Endodermal cell (in vitro differentiated cells): ENCODE data around the gene NLRP2B. TPM values are rescaled to one million over a fixed set of nuclear protein-coding genes. Genes with fewer than 3 reads are reported as not detected.

Experiments used
- DNase-seq: peaks from one replicate; pipeline ENCODE4 v3.0.0-alpha.2; 2017
- H3K27ac ChIP-seq: 2 replicates; pipeline ENCODE4 v1.5.1; 2013; ENCODE audit warnings: mild to moderate bottlenecking, low read depth, low read length, moderate library complexity
- H3K27me3 ChIP-seq: 2 replicates; pipeline ENCODE4 v1.6.1; 2013; ENCODE audit warnings: mild to moderate bottlenecking, low read length, moderate library complexity; ENCODE audit not compliant: insufficient read depth, control insufficient read depth, poor library complexity, severe bottlenecking
- H3K36me3 ChIP-seq: 2 replicates; pipeline ENCODE4 v1.7.0; 2013; ENCODE audit warnings: mild to moderate bottlenecking, low read length, moderate library complexity; ENCODE audit not compliant: control insufficient read depth, insufficient read depth
- H3K4me1 ChIP-seq: one replicate; pipeline ENCODE4 v1.7.0; 2013; ENCODE audit warnings: low read length; ENCODE audit not compliant: control insufficient read depth, insufficient read depth
- H3K4me3 ChIP-seq: 2 replicates; pipeline ENCODE4 v1.5.1; 2013; ENCODE audit warnings: mild to moderate bottlenecking, low read length, moderate library complexity
- H3K9ac ChIP-seq: 2 replicates; pipeline ENCODE4 v1.6.1; 2013; ENCODE audit warnings: mild to moderate bottlenecking, low read length, moderate library complexity; ENCODE audit not compliant: poor library complexity, severe bottlenecking; ENCODE audit errors: extremely low read depth
- H3K9me3 ChIP-seq: 2 replicates; pipeline ENCODE4 v1.6.1; 2013; ENCODE audit warnings: mild to moderate bottlenecking, low read length, moderate library complexity; ENCODE audit not compliant: control insufficient read depth
- H3K27ac Mint-ChIP-seq: 2 replicates; pipeline ENCODE4 v1.8.0; 2020; ENCODE audit warnings: mixed read lengths
- H3K27me3 Mint-ChIP-seq: 2 replicates; pipeline ENCODE4 v1.8.0; 2021; ENCODE audit warnings: mild to moderate bottlenecking, mixed read lengths; ENCODE audit not compliant: insufficient read depth
- H3K36me3 Mint-ChIP-seq: 2 replicates; pipeline ENCODE4 v1.8.0; 2020; ENCODE audit warnings: low read depth, mixed read lengths
- H3K4me1 Mint-ChIP-seq: 2 replicates; pipeline ENCODE4 v1.8.0; 2020; ENCODE audit warnings: mixed read lengths
- H3K4me3 Mint-ChIP-seq: 2 replicates; pipeline ENCODE4 v1.8.0; 2020; ENCODE audit warnings: mild to moderate bottlenecking, moderate library complexity, mixed read lengths
- H3K9me3 Mint-ChIP-seq: 2 replicates; pipeline ENCODE4 v1.8.0; 2020; ENCODE audit warnings: mild to moderate bottlenecking, mixed read lengths
- CTCF ChIP-seq: fragments of 200-600 bp; sonication (generic); conservative IDR thresholded peaks from 2 replicates; pipeline ENCODE4 v1.5.0; 2021; ENCODE audit warnings: antibody characterized with exemption, mild to moderate bottlenecking
- WGBS, 2 experiments: methylation state at CpG; one replicate each; pipeline versions ENCODE4 v1.1.5 to v1.1.7; 2013; ENCODE audit warnings: missing lambda C conversion rate in 2 of 2, mixed read lengths in 1 of 2; ENCODE audit not compliant: insufficient coverage in 1 of 2, insufficient read length in 1 of 2; 5-methylcytosine and 5-hydroxymethylcytosine counted together
- total RNA-seq, 2 donors: library from RNA; stranded (reverse); fragmentation: NEBNext Ultra II Directional in 1 of 2; extraction: Animal tissue kit (Norgen Biotek cat#: 25700) in 1 of 2; gene quantifications; 2 replicates in 1 of 2; 3 replicates in 1 of 2; pipeline ENCODE4 v1.2.1, GENCODE V29; 2021

The NLRP2B gene
- total RNA-seq, 2 donors from 2014 or later: not detected

GRCh38 chrX:57655065-57655464 lies 25.0 kb downstream of the NLRP2B start:
- 100% methylated on average over 2 of the region's 2 CpGs; no CpG with 5 or more reads in 1 of the 2 experiments for WGBS, 2 experiments
- TF ChIP-seq CTCF: no peak
- no peak for DNase-seq
- no peaks in the 10 kb centered on the region for H3K4me1 Mint-ChIP-seq
- Histone ChIP-seq H3K9me3 (no peaks in the 10 kb centered on the region), H3K4me1 (no peaks in the 10 kb centered on the region), H3K4me3 (no peak overlapping the region), H3K27me3 (no peaks in the 10 kb centered on the region), H3K27ac (no peak overlapping the region), H3K36me3 (no peaks in the 10 kb centered on the region), H3K9ac (no peak overlapping the region)
- H3K36me3 Mint-ChIP-seq: no peaks in the 10 kb centered on the region
- H3K27ac Mint-ChIP-seq: no peak overlapping the region
- peaks cover 77% of the 10 kb centered on the region for H3K9me3 Mint-ChIP-seq
- no peak overlapping the region for H3K4me3 Mint-ChIP-seq
- no peaks in the 10 kb centered on the region for H3K27me3 Mint-ChIP-seq

- Mint-ChIP-seq H3K4me3 (no peak overlapping the region), H3K27ac (no peak overlapping the region), H3K27me3 (peaks cover 1% of the 10 kb centered on the region), H3K9me3 (peaks cover 60% of the 10 kb centered on the region), H3K4me1 (peaks cover 6% of the 10 kb centered on the region), H3K36me3 (no peaks in the 10 kb centered on the region)
- no peak overlapping the region for H3K4me3 ChIP-seq
- no peaks in the 10 kb centered on the region for H3K36me3 ChIP-seq
- H3K9me3 ChIP-seq: no peaks in the 10 kb centered on the region
- DNase-seq: no peak
- H3K27ac ChIP-seq: no peak overlapping the region
- WGBS, 2 experiments: 90% methylated on average over 1 of the region's 1 CpG; no CpG with 5 or more reads in 1 of the 2 experiments
- H3K27me3 ChIP-seq: no peaks in the 10 kb centered on the region
- H3K4me1 ChIP-seq: peaks cover 2% of the 10 kb centered on the region
- no peak overlapping the region for H3K9ac ChIP-seq
- no peak for TF ChIP-seq CTCF
Observed at GRCh38 chrX:57652705-57653104, 27.4 kb downstream of the NLRP2B start.

GRCh38 chrX:57651169-57651919 lies 28.7 kb downstream of the NLRP2B start:
- peaks cover 49% of the 10 kb centered on the region for H3K9me3 Mint-ChIP-seq
- Histone ChIP-seq H3K4me1 (peaks cover 3% of the 10 kb centered on the region), H3K27ac (no peak overlapping the region), H3K4me3 (no peak overlapping the region), H3K9me3 (no peaks in the 10 kb centered on the region), H3K9ac (no peak overlapping the region), H3K27me3 (no peaks in the 10 kb centered on the region), H3K36me3 (no peaks in the 10 kb centered on the region)
- peaks cover 1% of the 10 kb centered on the region for H3K27me3 Mint-ChIP-seq
- DNase-seq: no peak
- no peak for TF ChIP-seq CTCF
- no peak overlapping the region for H3K4me3 Mint-ChIP-seq
- no peaks in the 10 kb centered on the region for H3K36me3 Mint-ChIP-seq
- 43 to 87% methylated on average over 1 to 2 of the region's 4 CpGs for WGBS, 2 experiments
- H3K4me1 Mint-ChIP-seq: peaks cover 10% of the 10 kb centered on the region
- H3K27ac Mint-ChIP-seq: no peak overlapping the region
